Measurements from ENCODE around the gene NACC2.

GRCh38 chr9:136011703-136012496, 83.2 kb downstream of the NACC2 start:
- TF ChIP-seq CTCF (conservative IDR thresholded peaks at IDR 0.05; ENCODE audit: low read length) = no peak
- no peak for TF ChIP-seq EZH2phosphoT487 (IDR thresholded peaks at IDR 0.05; ENCODE audit: borderline replicate concordance)
